HG03039 (cell line): ENCODE results near the gene RBM38.

Experiments
- ATAC-seq: cut with Tn5 transposase; IDR thresholded peaks from one replicate; pipeline ENCODE4 v1.9.1; 2021; ENCODE audit warnings: mild to moderate bottlenecking, moderate library complexity; ENCODE audit not compliant: unreplicated experiment

RBM38 gene

DNA sequence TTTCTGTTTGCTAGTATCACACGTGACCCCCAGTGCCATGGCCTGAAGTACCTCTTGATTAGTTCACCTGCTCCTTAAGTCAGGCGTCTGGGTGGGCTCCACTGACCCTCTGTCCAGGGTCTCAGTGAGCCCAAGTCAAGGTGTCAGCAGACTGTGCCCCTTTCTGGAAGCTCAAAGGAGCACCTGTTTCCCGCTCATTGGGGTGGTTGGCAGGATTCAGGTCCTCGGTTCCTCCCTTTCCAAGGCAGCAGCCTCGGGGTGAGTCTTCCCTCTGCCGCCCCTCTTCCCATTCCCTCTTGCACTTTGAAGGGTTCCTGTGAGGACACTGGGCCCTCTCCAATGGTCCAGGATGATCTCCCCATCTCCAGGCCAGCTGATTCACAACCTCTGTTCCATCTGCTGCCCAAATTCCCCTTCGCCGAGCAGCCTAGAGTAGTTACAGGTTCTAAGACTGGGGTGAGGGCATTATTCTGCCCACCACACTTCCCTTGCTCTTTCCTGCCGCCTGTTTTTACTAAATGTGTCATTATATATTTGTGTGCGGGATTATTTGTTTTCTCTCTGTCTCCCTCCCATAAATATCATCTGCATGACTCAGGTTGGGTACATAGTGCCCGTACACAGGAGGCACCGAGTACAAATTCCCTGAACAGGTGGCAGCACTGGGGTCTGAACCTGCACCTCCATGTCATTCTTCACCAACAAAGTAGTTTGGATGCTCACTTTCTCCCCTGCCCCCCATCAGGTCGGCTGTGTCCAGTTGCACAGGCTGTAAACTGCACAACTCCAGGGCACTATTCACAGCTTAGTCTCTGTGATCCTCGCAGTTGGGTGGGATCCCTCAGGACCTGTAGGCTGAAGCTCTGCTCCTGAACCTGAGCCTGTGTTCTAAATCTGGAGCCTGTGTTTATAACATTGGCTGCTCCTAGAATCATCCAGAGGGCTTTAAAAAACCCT lies 58.5 kb downstream of the RBM38 start:
- no peak for ATAC-seq

DNA sequence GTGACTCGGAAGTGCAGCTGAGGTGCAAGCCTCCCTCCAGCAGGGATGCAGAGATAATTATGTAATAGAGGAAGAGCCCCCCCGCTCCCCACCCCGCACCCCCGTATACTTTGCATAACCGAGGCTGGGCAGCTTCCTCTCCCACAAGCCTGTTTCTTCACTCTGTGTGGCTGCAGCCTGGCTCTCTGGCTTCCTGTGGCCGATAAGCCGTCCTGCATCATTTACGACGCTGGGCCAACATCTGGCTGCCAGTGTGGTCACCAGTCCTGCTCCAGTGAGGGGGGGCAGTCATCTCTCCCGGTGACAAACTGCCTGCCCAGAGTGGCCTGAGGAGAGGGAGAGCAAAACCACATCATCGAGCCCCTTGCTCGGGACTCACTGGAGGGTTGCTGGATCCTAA lies 59.2 kb downstream of the RBM38 start:
- peak; percentile 60 for ATAC-seq

DNA sequence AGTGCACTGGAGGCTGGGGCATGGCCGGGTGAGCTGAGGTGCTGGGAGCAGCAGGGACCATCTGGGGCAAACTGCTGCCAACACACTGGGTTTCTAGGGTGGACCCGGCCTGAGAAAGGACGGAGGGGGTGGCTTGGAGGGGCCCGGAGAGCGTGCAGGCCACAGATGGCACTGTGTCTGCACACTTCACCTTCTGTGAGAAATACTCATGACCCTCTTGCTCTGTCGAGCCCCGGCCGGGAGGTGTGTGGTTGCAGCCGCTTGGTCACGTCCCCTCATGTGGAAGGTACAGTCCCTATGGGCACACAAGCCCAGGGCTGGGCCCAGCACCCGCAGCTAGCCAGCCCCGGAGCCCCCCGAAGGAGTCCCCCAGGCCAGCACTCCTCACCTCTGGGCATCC lies 59.7 kb downstream of the RBM38 start:
- no peak for ATAC-seq

DNA sequence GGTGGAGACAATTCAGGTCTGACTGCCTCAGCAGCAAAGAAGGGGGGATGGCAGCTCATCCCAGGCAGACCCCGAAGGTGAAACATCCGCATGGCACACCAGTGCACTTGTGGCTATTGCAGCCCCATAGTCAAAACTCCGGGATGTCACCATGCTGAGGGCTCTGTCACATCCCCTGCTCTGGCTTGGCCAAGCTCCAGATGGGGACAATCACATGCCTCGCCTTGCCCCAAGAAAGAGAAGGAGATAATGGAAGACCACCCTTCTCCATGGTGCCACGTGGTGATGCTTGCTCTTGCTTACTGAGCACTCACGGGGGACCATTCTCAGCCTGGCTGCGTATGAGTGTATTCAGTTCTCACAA lies 60.2 kb downstream of the RBM38 start:
- ATAC-seq: no peak

DNA sequence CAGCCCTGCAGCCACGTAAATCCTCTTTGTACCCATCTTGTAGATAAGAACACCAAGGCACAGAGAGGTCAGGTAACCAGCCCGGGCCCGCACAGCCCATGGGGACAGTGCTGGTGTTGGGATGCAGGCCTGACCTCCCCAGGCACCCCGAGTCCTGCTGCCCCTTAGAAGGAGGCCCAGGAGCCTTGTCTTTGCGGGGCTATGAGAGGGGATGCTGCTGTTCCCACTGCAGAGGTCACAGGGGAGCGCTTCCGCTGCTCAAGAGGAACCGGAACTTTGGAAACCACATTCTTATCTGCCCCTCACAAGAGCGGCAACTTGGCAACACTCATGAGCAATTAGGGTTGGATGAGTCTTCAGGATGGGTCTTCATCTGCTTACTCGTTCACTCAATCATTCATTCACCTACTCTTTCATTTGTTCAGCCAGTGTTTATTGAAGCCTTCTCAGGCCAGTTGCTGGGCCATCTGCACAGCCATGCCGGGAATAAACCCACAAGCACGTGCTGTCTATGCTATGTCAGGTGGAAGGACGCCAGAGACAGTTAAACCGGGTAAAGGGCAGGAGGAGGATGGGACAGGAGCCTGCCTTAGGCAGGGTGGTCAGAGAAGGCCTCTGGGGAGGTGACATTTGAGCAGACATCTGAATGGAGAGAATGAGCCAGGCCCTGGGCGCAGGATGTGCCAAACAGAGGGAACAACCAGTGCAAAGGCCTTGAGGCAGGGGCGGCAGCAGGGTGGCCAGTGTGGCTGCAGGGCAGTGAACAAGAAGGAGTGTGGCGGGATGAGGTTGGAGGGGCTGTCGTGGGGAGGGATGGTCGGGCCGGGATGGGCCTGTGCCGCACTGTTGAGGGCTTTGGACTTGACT lies 60.8 kb downstream of the RBM38 start:
- ATAC-seq: no peak

DNA sequence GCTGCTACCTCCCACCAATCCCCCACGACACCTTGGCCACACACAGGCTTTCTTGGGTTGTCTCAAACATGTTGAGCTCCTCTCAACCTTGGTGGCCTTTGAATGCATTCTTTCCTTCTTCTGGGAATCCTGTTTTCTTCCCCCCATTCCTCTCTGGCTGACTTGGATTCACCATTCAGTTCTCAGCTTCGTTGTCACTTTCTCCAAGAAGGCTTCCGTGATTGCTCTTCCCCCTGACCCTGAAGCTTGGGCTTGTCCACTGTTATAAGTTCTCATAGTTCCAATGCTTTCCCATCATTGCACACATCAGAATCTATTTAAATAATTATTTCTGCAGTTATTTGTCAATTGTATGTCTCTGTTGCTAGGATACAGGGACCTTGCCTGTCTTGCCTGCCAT lies 64.2 kb downstream of the RBM38 start:
- no peak for ATAC-seq

DNA sequence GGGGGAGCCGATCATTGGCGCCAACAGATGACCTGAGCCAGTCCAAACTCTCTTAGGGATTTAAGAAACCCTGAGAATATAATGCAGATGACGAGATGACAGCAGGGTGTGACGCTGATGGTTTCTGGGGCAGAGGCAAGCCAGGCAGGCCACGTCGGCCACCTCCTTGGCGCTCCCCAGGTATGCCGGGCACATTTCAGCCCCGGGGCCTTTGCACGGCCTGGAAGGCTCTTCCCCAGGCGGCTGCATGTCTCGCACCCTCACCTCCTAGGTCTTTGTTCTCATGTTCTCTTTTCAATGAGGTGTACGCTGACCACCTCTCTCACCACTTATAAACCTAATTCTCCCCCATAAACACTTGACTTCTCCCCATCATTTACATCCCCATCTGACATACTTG lies 64.9 kb downstream of the RBM38 start:
- ATAC-seq: no peak

DNA sequence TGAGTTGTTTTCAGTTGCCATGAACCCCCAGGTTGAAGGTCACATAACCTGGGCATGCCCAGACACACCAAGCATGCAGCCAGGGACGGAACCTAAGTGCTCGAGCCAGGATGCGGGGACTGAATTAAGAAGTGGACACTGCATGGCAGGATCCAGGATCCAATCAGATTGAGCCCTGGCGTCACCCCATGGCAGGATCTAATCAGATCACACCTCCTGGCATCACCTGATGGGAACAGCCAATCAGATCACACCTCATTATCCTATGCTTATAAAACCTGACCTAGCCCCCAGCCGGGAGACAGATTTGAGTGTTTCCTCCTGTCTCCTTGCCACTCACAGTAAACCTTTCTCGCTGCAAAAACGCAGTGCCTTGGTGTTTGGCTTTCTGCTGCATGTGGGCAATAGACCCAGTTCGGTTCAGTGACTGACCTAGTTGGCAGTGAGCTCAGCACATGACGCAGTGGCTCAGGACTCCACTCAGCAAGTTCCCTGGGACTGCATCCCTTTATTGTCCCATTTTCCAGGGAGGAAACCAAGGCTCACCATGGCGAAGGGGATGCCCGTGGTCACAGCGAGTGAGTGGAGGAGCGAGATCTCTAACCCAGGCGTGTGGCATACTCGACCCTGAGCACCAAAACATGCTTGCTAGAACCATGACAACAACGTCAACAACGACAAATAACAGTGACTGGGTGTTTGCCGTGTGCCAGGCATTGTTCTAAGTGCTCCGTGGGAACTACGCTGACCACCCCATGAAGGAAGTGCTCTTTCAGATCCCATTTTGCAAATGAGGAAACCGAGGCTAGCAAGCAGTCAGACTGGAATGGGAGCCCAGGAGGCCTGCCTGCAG lies 66.3 kb downstream of the RBM38 start:
- no peak for ATAC-seq

DNA sequence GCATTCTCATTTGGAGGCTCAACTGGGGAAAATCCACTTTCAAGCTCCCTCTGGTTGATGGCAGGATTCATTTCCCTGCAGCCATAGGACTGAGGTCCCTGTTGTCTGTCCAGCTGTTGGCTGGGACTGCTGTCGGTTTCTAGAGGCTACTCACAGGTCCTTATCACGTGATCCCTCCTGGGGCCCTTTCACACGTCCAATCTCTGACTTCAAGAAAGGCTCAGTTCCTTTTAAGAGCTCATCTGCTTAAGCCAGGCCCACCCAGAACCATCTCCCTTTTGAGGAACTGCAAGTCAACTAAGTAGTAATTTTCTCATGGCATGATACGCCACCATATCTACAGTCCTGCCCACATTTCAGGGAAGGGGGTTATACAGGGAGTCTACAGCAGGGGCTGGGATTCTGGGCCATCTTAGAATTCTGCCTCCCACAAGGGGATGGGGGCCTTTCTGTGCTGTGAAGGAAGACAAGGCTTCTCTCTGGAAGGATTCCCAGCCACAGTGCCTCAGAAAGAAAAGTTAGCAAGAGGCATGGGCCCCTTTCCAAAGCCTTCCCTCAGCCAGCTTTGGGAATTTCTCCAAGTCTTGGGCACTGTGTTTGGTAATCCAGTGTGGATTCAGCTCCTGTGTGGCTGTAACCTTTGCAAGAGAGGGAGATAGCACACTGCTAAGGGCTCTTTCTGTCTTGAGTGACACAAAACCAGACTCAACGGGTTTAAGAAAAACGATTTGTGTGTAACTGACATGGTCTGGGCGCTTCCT lies 67.4 kb downstream of the RBM38 start:
- ATAC-seq: no peak
